Activated CD4-positive, alpha-beta T cell treated with anti-CD3 and anti-CD28 coated beads, Interleukin-2, amount 10 ng/mL, durations not matched to agents 7 days and 5 days (primary cell): ENCODE results near the gene PFDN1. TPM values are rescaled to one million over a fixed set of nuclear protein-coding genes. Genes with fewer than 3 reads are reported as not detected.

ENCODE experiments used
- CTCF ChIA-PET: fragments of 350-600 bp; sonication (Branson Sonifier 250); formaldehyde crosslinking; loops from one replicate; lab custom pipeline; 2021; ENCODE audit warnings: antibody characterized with exemption; lab: Charles Lee
- POLR2A ChIA-PET: fragments of 350-600 bp; sonication (Branson Sonifier 250); formaldehyde crosslinking; loops from one replicate; lab custom pipeline; 2021; ENCODE audit warnings: antibody characterized with exemption; lab: Charles Lee
- DNase-seq: peaks from one replicate; pipeline ENCODE4 v3.0.0-alpha.2; 2020
- H3K27ac Mint-ChIP-seq: one replicate; pipeline ENCODE4 v1.8.0; 2021; ENCODE audit warnings: mild to moderate bottlenecking, moderate library complexity, mixed read lengths
- H3K27me3 Mint-ChIP-seq: one replicate; pipeline ENCODE4 v1.8.0; 2021; ENCODE audit warnings: mixed read lengths
- H3K36me3 Mint-ChIP-seq: one replicate; pipeline ENCODE4 v1.8.0; 2021; ENCODE audit warnings: low read depth, mixed read lengths
- H3K4me1 Mint-ChIP-seq: one replicate; pipeline ENCODE4 v1.8.0; 2021; ENCODE audit warnings: mixed read lengths
- H3K4me3 Mint-ChIP-seq: one replicate; pipeline ENCODE4 v1.8.0; 2021; ENCODE audit warnings: mild to moderate bottlenecking, moderate library complexity, mixed read lengths
- H3K9me3 Mint-ChIP-seq: one replicate; pipeline ENCODE4 v1.8.0; 2021; ENCODE audit warnings: mixed read lengths
- total RNA-seq, 2 experiments: library from RNA; stranded (reverse); gene quantifications; one replicate each; pipeline ENCODE4 v1.2.3, GENCODE V29; 2021

Gene PFDN1
- total RNA-seq, 2 experiments from 2014 or later = 60.8 to 70.5 TPM

GRCh38 chr5:140292212-140293036 lies 10.5 kb downstream of the PFDN1 start:
- no peak overlapping the region for H3K27ac Mint-ChIP-seq
- no peak overlapping the region for H3K4me3 Mint-ChIP-seq
- no peaks in the 10 kb centered on the region for H3K9me3 Mint-ChIP-seq
- H3K4me1 Mint-ChIP-seq = peaks cover 50% of the 10 kb centered on the region
- CTCF ChIA-PET = interaction anchor here (0.7 to 1.3 kb wide), 3 partner anchors 22 to 49 kb away, joined by 3 to 6 read pairs (median 4); no protein-coding TSS in a partner anchor
- POLR2A ChIA-PET = no interaction called here
- no peaks in the 10 kb centered on the region for H3K27me3 Mint-ChIP-seq
- H3K36me3 Mint-ChIP-seq = peaks cover 25% of the 10 kb centered on the region
- no peak for DNase-seq

DNA sequence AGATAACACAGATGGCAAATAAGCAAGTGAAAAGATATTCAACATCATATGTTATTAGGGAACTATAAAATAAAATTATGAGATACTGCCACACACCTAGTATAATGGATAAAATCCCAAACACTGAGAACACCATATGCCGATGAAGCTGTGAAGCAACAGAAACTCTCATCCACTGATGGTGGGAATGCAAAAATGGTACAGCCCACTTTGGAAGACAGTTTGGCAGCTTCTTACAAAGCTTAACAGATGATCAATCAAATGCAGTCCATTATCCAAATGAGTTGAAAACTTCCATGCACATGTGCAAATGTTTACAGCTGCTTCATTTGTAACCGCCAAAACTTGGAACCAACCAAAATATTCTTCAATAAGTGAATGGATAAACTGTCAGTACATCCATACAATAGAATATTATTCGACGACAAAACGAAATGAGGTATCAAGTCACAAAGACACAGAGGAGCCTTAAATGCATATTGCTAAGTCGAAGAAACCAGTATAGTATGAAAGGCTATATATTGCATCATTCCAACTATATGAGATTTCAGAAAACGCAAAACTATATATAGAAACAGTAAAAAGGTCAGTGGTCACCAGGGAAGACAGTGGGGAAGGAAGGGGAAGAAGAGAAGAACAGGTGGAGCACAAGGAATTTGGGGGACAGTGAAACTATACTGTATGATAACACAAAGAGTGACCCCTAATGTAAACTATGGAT lies 14.9 kb downstream of the PFDN1 start:
- Mint-ChIP-seq H3K4me1 (peaks cover 39% of the 10 kb centered on the region), H3K27ac (no peak overlapping the region), H3K27me3 (no peaks in the 10 kb centered on the region), H3K36me3 (peaks cover 17% of the 10 kb centered on the region), H3K4me3 (no peak overlapping the region), H3K9me3 (no peaks in the 10 kb centered on the region)
- POLR2A ChIA-PET = no interaction called here
- DNase-seq = no peak
- CTCF ChIA-PET = interaction anchor here (0.7 to 1.4 kb wide), 2 partner anchors 26 to 58 kb away, joined by 3 to 5 read pairs; partner anchors contain the start of gene HBEGF

DNA sequence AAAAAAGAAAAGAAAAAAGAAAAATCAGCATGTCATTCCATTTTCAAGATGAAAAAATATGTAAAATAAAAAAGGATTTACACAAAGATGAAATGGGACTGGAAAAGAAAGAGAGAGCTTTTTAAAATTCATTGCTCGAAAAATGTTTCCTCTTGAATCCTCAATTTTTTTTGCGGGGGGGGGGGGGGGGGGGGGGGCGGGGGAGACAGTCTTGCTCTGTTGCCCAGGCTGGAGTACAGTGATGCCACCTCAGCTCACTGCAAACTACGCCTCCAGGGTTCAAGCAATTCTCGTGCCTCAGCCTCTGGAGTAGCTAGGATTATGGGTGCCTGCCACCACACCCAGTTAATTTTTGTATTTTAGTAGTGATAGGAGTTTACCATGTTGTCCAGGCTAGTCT lies 16.5 kb downstream of the PFDN1 start:
- Mint-ChIP-seq H3K27me3 (no peaks in the 10 kb centered on the region), H3K27ac (no peak overlapping the region), H3K9me3 (no peaks in the 10 kb centered on the region), H3K4me1 (peaks cover 31% of the 10 kb centered on the region), H3K36me3 (peaks cover 15% of the 10 kb centered on the region), H3K4me3 (no peak overlapping the region)
- ChIA-PET POLR2A (interaction anchor here (0.6 kb wide), 1 partner anchor 895 kb away, joined by 3 read pairs; no protein-coding TSS in a partner anchor), CTCF (no interaction called here)
- no peak for DNase-seq

GRCh38 chr5:140284013-140284412 lies 18.9 kb downstream of the PFDN1 start:
- Mint-ChIP-seq H3K9me3 (no peaks in the 10 kb centered on the region), H3K4me3 (no peak overlapping the region), H3K4me1 (peaks cover 24% of the 10 kb centered on the region), H3K36me3 (peaks cover 11% of the 10 kb centered on the region), H3K27ac (no peak overlapping the region), H3K27me3 (no peaks in the 10 kb centered on the region)
- ChIA-PET POLR2A (no interaction called here), CTCF (interaction anchor here (0.6 to 1.2 kb wide), 2 partner anchors 9 to 19 kb away, joined by 4 read pairs; no protein-coding TSS in a partner anchor)
- DNase-seq = no peak

GRCh38 chr5:140282266-140282665 lies 20.6 kb downstream of the PFDN1 start:
- H3K36me3 Mint-ChIP-seq = peaks cover 19% of the 10 kb centered on the region
- no peaks in the 10 kb centered on the region for H3K27me3 Mint-ChIP-seq
- CTCF ChIA-PET = interaction anchor here (1.1 kb wide), 1 partner anchor 19 kb away, joined by 3 read pairs; no protein-coding TSS in a partner anchor
- H3K4me3 Mint-ChIP-seq = no peak overlapping the region
- POLR2A ChIA-PET = no interaction called here
- no peaks in the 10 kb centered on the region for H3K9me3 Mint-ChIP-seq
- no peak overlapping the region for H3K27ac Mint-ChIP-seq
- peaks cover 23% of the 10 kb centered on the region for H3K4me1 Mint-ChIP-seq
- no peak for DNase-seq

- ChIA-PET CTCF (interaction anchor here (1.3 kb wide), 1 partner anchor 31 kb away, joined by 3 read pairs; no protein-coding TSS in a partner anchor), POLR2A (no interaction called here)
- Mint-ChIP-seq H3K4me1 (peaks cover 18% of the 10 kb centered on the region), H3K4me3 (no peak overlapping the region), H3K27ac (no peak overlapping the region), H3K9me3 (no peaks in the 10 kb centered on the region), H3K36me3 (peaks cover 44% of the 10 kb centered on the region), H3K27me3 (no peaks in the 10 kb centered on the region)
- DNase-seq = no peak
These were observed 27.1 kb downstream of the PFDN1 start for GRCh38 chr5:140275837-140276236.

DNA sequence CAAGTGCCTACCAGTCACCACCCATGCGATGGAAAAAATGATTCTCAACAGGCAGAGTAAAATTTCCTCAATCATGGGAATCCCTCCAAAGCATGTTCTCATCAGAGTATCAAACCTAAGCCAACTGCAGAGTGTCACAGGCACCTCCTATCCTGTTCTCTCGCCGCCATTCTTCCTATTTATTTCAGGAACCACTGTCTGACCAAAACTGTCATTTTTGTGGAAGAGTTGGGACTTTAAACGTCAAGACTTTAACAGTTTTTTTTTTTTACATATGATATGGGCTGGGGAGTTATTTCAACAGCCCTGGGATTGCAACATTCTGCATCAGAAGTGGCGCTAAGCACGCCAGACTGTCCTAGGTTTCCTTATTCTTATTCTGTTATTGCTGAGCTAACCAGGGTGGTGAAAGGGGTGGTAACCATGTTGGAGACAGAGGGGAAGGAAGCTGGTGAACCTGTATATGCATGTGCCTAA lies 29.5 kb downstream of the PFDN1 start:
- H3K27me3 Mint-ChIP-seq = no peaks in the 10 kb centered on the region
- DNase-seq = no peak
- H3K9me3 Mint-ChIP-seq = no peaks in the 10 kb centered on the region
- H3K4me1 Mint-ChIP-seq = peaks cover 16% of the 10 kb centered on the region
- ChIA-PET CTCF (interaction anchor here (0.6 to 0.8 kb wide), 3 partner anchors 29 to 242 kb away, joined by 3 to 4 read pairs (median 3); no protein-coding TSS in a partner anchor), POLR2A (no interaction called here)
- no peak overlapping the region for H3K4me3 Mint-ChIP-seq
- H3K27ac Mint-ChIP-seq = peak overlapping the region; percentile 5
- H3K36me3 Mint-ChIP-seq = peaks cover 37% of the 10 kb centered on the region

DNA sequence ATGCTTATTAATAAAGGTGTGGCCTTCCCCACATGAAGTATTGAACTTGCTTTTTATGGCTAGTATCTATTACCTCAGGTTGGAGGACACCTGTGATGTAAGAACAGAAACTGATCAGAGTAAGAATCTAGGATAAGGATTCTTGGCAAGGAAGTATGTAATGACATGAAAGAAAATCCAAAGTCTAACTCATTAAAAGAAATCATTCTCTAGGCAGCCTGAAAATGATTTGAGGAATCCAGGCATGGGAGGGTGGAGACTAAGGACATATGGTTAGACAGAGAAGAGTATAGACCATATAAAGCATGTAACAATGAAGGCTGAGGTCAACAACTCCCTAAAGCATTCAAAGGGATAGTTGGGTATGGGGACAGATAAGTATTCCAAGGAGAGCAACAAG lies 32.9 kb downstream of the PFDN1 start:
- Mint-ChIP-seq H3K27ac (no peak overlapping the region), H3K36me3 (peaks cover 21% of the 10 kb centered on the region), H3K9me3 (no peaks in the 10 kb centered on the region), H3K4me1 (peaks cover 38% of the 10 kb centered on the region), H3K4me3 (no peak overlapping the region), H3K27me3 (no peaks in the 10 kb centered on the region)
- CTCF ChIA-PET = interaction anchor here (2.6 kb wide), 1 partner anchor 8 kb away, joined by 10 read pairs; no protein-coding TSS in a partner anchor
- POLR2A ChIA-PET = no interaction called here
- DNase-seq = no peak

- DNase-seq = no peak
- H3K4me1 Mint-ChIP-seq = peaks cover 45% of the 10 kb centered on the region
- peak overlapping the region; percentile 85 for H3K27ac Mint-ChIP-seq
- ChIA-PET CTCF (interaction anchor here (1.8 kb wide), 1 partner anchor 12 kb away, joined by 6 read pairs; no protein-coding TSS in a partner anchor), POLR2A (no interaction called here)
- no peaks in the 10 kb centered on the region for H3K27me3 Mint-ChIP-seq
- H3K4me3 Mint-ChIP-seq = peak overlapping the region; percentile 22
- no peaks in the 10 kb centered on the region for H3K9me3 Mint-ChIP-seq
- H3K36me3 Mint-ChIP-seq = peaks cover 20% of the 10 kb centered on the region
These were observed 35.3 kb downstream of the PFDN1 start for GRCh38 chr5:140267559-140268018.

DNA sequence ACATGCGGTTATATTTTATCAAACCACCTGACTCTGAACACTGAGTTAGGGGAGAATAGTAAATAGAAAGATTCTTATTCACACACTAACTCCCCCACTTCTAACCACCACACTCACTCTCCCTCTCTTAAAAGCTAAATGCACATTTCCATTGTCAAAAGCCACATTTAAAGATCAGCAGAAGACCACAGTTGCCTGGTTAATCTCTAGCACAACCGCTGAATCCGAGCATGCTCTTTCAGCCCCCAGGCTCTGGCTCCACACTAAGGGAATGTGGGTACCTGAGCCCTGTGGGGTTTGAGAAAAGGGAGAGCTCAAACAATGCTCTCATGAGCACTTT lies 35.7 kb downstream of the PFDN1 start:
- Mint-ChIP-seq H3K27ac (peak overlapping the region; percentile 85), H3K27me3 (no peaks in the 10 kb centered on the region), H3K4me1 (peaks cover 48% of the 10 kb centered on the region), H3K9me3 (no peaks in the 10 kb centered on the region), H3K4me3 (peak overlapping the region; percentile 22), H3K36me3 (peaks cover 22% of the 10 kb centered on the region)
- POLR2A ChIA-PET = no interaction called here
- CTCF ChIA-PET = interaction anchor here (1.8 kb wide), 1 partner anchor 11 kb away, joined by 6 read pairs; no protein-coding TSS in a partner anchor
- DNase-seq = peak; percentile 25

GRCh38 chr5:140266471-140267200 lies 36.3 kb downstream of the PFDN1 start:
- CTCF ChIA-PET = interaction anchor here (1.7 to 1.8 kb wide), 2 partner anchors 11 to 14 kb away, joined by 3 to 6 read pairs; no protein-coding TSS in a partner anchor
- Mint-ChIP-seq H3K36me3 (peaks cover 24% of the 10 kb centered on the region), H3K9me3 (no peaks in the 10 kb centered on the region), H3K27ac (peak overlapping the region; percentile 85), H3K27me3 (no peaks in the 10 kb centered on the region), H3K4me3 (peak overlapping the region; percentile 22), H3K4me1 (peaks cover 52% of the 10 kb centered on the region)
- POLR2A ChIA-PET = no interaction called here
- DNase-seq = peak; percentile 51

DNA sequence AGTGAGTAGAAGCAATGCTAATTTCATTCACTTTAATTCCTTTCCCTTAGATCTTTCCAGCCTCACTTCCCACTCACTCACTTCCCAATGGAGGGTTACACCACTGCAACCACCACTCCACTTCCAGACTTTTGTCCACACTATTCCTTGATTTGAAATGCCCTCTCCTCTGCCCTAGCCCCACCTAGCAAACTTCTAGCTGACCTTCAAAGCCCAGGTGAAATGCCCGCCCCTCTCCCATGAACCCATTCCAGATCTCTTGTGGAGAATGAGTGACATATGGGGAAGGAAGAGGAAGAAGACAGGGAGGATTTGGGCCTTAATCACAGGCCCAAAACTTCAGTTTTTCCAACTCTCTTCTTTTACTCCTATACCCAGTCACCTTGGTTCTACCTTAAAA lies 37.1 kb downstream of the PFDN1 start:
- ChIA-PET CTCF (interaction anchor here (1.7 to 1.8 kb wide), 2 partner anchors 10 to 15 kb away, joined by 3 to 6 read pairs; no protein-coding TSS in a partner anchor), POLR2A (no interaction called here)
- no peak overlapping the region for H3K4me3 Mint-ChIP-seq
- no peaks in the 10 kb centered on the region for H3K9me3 Mint-ChIP-seq
- no peaks in the 10 kb centered on the region for H3K27me3 Mint-ChIP-seq
- peaks cover 59% of the 10 kb centered on the region for H3K4me1 Mint-ChIP-seq
- peak overlapping the region; percentile 73 for H3K27ac Mint-ChIP-seq
- no peak for DNase-seq
- peaks cover 27% of the 10 kb centered on the region for H3K36me3 Mint-ChIP-seq
